ENCODE data around the gene CCR6. TPM values are rescaled to one million over a fixed set of nuclear protein-coding genes. Genes with fewer than 3 reads are reported as not detected.

CCR6 gene
- total and polyA plus RNA-seq, 2 of the 8 experiments (the other 6 are each of a cell fraction or from before 2014, with no cell fraction given): 0.06 TPM; not detected in 1

GRCh38 chr6:167137081-167137480, 14.2 kb downstream of the CCR6 start:
- Histone ChIP-seq H3K79me2 (ENCODE audit: control insufficient read depth in 1 of 2, insufficient read depth in 2 of 2, low read length in 2 of 2) (no peaks in the 10 kb centered on the region), H2BK20ac (ENCODE audit: low read length) (no peak overlapping the region), H3K23ac (ENCODE audit: insufficient read length) (no peak overlapping the region), H3K18ac (ENCODE audit: extremely low read depth, low read length) (no peak overlapping the region), H2BK5ac (ENCODE audit: low read depth, low read length) (no peak overlapping the region), H3K36me3 (ENCODE audit: control insufficient read depth in 2 of 4, insufficient read depth in 4 of 4, low read length in 3 of 4) (no peaks in the 10 kb centered on the region), H2AK5ac (ENCODE audit: low read depth, low read length) (no peak overlapping the region), H2BK15ac (ENCODE audit: low read length) (no peak overlapping the region), H3K4me1 (replicated peaks in 1 of 4; ENCODE audit: control insufficient read depth in 3 of 4, insufficient read depth in 4 of 4, low read length in 3 of 4) (peaks cover 0 to 12% (median 8%) of the 10 kb centered on the region in 4 experiments; a peak in 5 of 7 replicates), H3K9me3 (ENCODE audit: insufficient read depth in 2 of 2, low read depth in 1 of 2, low read length in 1 of 2) (no peaks in the 10 kb centered on the region), H3K4me3 (ENCODE audit: extremely low read depth in 1 of 4, insufficient read depth in 2 of 4, low read depth in 3 of 4, low read length in 4 of 4) (no peak overlapping the region), H3K23me2 (ENCODE audit: low read depth, low read length) (no peaks in the 10 kb centered on the region; the same call in 1 of the 2 replicates), H2BK12ac (ENCODE audit: low read depth, low read length) (no peak overlapping the region), H3K4ac (replicated peaks; ENCODE audit: insufficient read length, low read depth, low read length) (no peak overlapping the region), H4K20me1 (replicated peaks in 1 of 2; ENCODE audit: control insufficient read depth in 1 of 2, insufficient read depth in 2 of 2, low read length in 2 of 2) (no peaks in the 10 kb centered on the region), H3K14ac (ENCODE audit: insufficient read length) (no peak overlapping the region), H2AFZ (ENCODE audit: low read length) (no peak overlapping the region), H3K27me3 (replicated peaks in 1 of 4; ENCODE audit: control insufficient read depth in 3 of 4, extremely low read depth in 1 of 4, insufficient read depth in 3 of 4, low read length in 3 of 4) (no peaks in the 10 kb centered on the region), H3K56ac (replicated peaks; ENCODE audit: insufficient read length, low read depth, low read length) (no peak overlapping the region), H4K91ac (replicated peaks; ENCODE audit: insufficient read length, low read length) (no peak overlapping the region), H4K8ac (ENCODE audit: extremely low read depth, insufficient read depth, low read length) (no peak overlapping the region), H3K9ac (replicated peaks in 1 of 4; ENCODE audit: extremely low read depth in 1 of 4, low read depth in 3 of 4, low read length in 3 of 4) (no peak overlapping the region), H3K4me2 (ENCODE audit: insufficient read depth in 1 of 2, low read depth in 2 of 2, low read length in 2 of 2) (no peak overlapping the region), H2BK120ac (replicated peaks; ENCODE audit: low read depth, low read length) (no peak overlapping the region), H3K27ac (ENCODE audit: low read depth, low read length) (no peak overlapping the region), H4K5ac (ENCODE audit: insufficient read length, low read depth, low read length) (no peak overlapping the region), H3K79me1 (ENCODE audit: low read depth, low read length) (no peaks in the 10 kb centered on the region)
- POLR2A ChIA-PET (ENCODE audit: partially characterized antibody): no interaction called here
- FAIRE-seq: no peak
- WGBS, 2 experiments (ENCODE audit: extremely low coverage in 1 of 2, insufficient coverage in 1 of 2, insufficient read length in 1 of 2, insufficient replicate concordance in 2 of 2, low coverage in 1 of 2, low lambda C conversion rate in 2 of 2, missing lambda C conversion rate in 1 of 2): 91% methylated on average over 10 of the region's 10 CpGs; no CpG with 5 or more reads in 1 of the 2 experiments
- CTCF ChIA-PET (ENCODE audit: partially characterized antibody): interaction anchor here (2.0 to 7.2 kb wide), 4 partner anchors 7 to 363 kb away, joined by 5 to 72 read pairs (median 12); no protein-coding TSS in a partner anchor
- no peak for DNase-seq (ENCODE audit: low read depth in 1 of 2, low spot score in 2 of 2)
- TF ChIP-seq SIN3A (conservative IDR thresholded peaks at IDR 0.05 in 1 of 2, IDR thresholded peaks at IDR 0.05 in 1 of 2; ENCODE audit: low read depth in 1 of 2, low read length in 2 of 2): no peak
- no peak for TF ChIP-seq TAF7 (optimal IDR thresholded peaks at IDR 0.05; ENCODE audit: borderline replicate concordance, low read depth, low read length)
- no peak for TF ChIP-seq RXRA (IDR thresholded peaks at IDR 0.05; ENCODE audit: insufficient read depth, low read depth, low read length)
- TF ChIP-seq SP2 (IDR thresholded peaks at IDR 0.05; ENCODE audit: low read length): no peak
- no peak for TF ChIP-seq KDM1A (IDR thresholded peaks at IDR 0.05; ENCODE audit: borderline replicate concordance, low read length)

All from H1 (cell line).